HG02642 (cell line): ENCODE measurements around the gene CFL1.
A peak's percentile ranks its signal among the peaks of the same experiment; 100 is the strongest.

ENCODE experiments used
- ATAC-seq: cut with Tn5 transposase; IDR thresholded peaks from one replicate; pipeline ENCODE4 v1.9.1; 2021; ENCODE audit warnings: mild to moderate bottlenecking; ENCODE audit not compliant: unreplicated experiment, poor library complexity

CFL1 gene

GRCh38 chr11:65888163-65888814 lies 30.3 kb upstream of the CFL1 start, which contains the start of gene FIBP:
Gene FIBP (minus strand): TSS chr11:65888471. CDS start chr11:65888418, 53 bp downstream.
- ATAC-seq = peak; percentile 55

GRCh38 chr11:65887723-65888162 lies 29.8 kb upstream of the CFL1 start:
- peak; percentile 3 for ATAC-seq

- ATAC-seq = no peak
These were observed 29.1 kb upstream of the CFL1 start for GRCh38 chr11:65886826-65887722.

- ATAC-seq = no peak
These were observed 28.0 kb upstream of the CFL1 start for GRCh38 chr11:65885808-65886536.

- ATAC-seq = no peak
These were observed 27.3 kb upstream of the CFL1 start for GRCh38 chr11:65885231-65885630.

- no peak for ATAC-seq
These were observed 26.7 kb upstream of the CFL1 start for GRCh38 chr11:65884716-65885092.

- no peak for ATAC-seq
These were observed 26.1 kb upstream of the CFL1 start for GRCh38 chr11:65883786-65884715.

- no peak for ATAC-seq
These were observed 25.2 kb upstream of the CFL1 start for GRCh38 chr11:65883058-65883761.

GRCh38 chr11:65882120-65883057 lies 24.4 kb upstream of the CFL1 start:
- no peak for ATAC-seq

GRCh38 chr11:65880844-65881421 lies 23.0 kb upstream of the CFL1 start:
- ATAC-seq = no peak

GRCh38 chr11:65880027-65880426 lies 22.0 kb upstream of the CFL1 start:
- ATAC-seq = no peak

GRCh38 chr11:65879617-65880016 lies 21.6 kb upstream of the CFL1 start, which contains the start of gene CTSW:
Gene CTSW (plus strand): TSS chr11:65879837. CDS start chr11:65879855, 18 bp downstream.
- ATAC-seq = no peak

- ATAC-seq = peak; percentile 86
These were observed 15.6 kb upstream of the CFL1 start for GRCh38 chr11:65873318-65874156.

- ATAC-seq = no peak
These were observed 14.8 kb upstream of the CFL1 start, which contains the start of gene EFEMP2 for GRCh38 chr11:65872586-65873317. Gene EFEMP2 (minus strand): TSS chr11:65872800. CDS start chr11:65872354, 446 bp downstream.

- no peak for ATAC-seq
These were observed 14.0 kb upstream of the CFL1 start for GRCh38 chr11:65871811-65872548.
